NCI-H460 (cell line): ENCODE results near the gene CPE. TPM values are rescaled to one million over a fixed set of nuclear protein-coding genes. Genes with fewer than 3 reads are reported as not detected.
A peak's percentile ranks its signal among the peaks of the same experiment; 100 is the strongest.

Source experiments
- DNase-seq: peaks from one replicate; pipeline ENCODE4 v3.0.0-alpha.2; 2016; ENCODE audit warnings: low read depth; ENCODE audit errors: extremely low read depth
- total RNA-seq: library from RNA; depleted of rRNA; stranded (reverse); fragments of >200 nt; shearing (Covaris generic); gene quantifications from 2 replicates; pipeline ENCODE4 v1.2.3, GENCODE V29; 2014

CPE gene
- total RNA-seq, 1 experiment from 2014 or later, result 1.1 TPM

GRCh38 chr4:165505958-165506837, 127.4 kb downstream of the CPE start:
- no peak for DNase-seq

DNA sequence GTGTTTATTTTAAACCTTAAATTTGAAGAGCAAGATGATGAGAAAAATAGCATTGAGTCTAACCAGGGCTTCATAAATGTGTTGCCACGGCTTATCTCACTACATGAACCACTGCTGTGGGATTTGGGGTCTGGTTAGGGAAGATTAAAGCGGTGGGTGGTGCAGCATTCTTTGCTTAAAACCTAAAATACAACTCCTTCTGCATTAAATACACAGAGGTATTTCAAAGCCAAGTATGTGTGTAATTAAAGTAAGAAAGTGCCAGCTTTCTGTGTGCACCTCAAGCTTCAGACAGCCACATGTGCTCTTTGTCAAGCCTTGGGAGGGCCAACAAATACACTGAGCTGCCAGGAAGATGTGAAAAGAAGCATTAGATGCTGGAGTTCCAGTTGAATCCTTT, 128.0 kb downstream of the CPE start:
- DNase-seq, result no peak

DNA sequence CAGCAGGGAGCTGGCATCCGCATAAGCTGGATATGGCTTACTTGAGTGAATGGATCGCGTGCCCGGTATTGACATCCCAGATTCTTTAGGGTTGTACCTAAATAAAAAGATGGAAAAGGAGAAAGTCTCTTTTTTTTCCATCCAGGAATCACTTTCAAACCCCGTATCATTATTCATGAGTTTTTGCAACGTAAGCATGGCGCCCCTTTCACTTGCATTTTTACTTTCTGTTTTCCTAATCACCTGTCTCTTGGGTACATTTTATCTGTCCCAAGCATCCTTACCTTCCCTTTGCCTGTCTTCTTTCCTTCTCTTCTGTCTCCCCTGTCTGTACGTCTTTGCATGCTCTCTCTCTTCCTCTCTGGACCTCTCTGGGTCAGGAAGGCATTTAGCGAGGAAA, 128.6 kb downstream of the CPE start:
- no peak for DNase-seq

DNA sequence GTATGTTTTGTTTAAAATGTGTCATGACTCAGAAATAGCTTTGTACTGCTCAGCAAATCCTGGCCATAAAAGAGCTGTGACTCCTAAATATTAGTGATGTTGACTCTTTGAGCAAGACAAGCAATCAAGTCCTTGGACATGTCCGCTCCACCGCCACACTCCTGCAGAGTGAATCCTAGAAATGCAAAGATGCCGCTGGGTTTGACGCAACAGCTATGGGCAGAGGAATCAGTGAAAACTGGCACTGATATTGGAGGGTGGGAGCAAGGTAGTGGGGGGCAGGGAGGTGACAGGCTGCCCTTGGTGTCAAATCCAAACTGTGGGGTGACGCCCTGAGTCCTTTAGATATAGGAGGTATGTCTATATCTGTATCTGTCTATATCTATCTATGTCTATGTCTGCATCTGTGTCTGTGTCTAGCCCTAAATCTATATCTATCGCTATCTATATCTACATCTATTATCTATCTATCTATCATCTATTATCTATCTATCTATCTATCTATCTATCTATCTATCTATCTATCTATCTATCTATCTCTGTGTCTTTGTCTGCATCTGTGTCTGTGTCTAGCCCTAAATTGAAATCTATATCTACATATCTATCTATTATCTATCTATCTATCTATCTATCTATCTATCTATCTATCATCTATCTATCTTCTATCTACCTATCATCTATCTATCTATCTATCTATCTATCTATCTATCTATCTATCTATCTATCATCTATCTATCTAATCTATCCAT, 129.7 kb downstream of the CPE start:
- no peak for DNase-seq

DNA sequence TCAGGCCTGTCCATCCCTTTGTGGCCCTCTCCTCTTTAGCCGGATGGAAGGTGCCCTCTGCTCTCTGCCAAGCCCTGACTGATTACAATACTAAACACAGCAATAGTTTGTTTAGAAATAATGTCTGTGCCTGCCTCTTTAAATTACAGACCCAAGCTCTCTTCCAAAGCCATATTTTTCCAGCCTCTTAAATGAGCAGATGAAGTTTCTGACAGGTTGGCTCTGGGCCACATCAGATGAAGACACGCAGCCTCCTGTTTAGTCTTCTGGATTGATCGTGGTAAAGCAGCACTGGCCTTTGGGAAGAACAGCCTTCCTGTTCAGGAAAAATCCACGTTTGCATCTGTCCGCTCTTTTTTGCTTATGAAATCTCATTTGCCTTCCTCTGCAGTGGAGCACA, 133.6 kb downstream of the CPE start:
- no peak for DNase-seq

DNA sequence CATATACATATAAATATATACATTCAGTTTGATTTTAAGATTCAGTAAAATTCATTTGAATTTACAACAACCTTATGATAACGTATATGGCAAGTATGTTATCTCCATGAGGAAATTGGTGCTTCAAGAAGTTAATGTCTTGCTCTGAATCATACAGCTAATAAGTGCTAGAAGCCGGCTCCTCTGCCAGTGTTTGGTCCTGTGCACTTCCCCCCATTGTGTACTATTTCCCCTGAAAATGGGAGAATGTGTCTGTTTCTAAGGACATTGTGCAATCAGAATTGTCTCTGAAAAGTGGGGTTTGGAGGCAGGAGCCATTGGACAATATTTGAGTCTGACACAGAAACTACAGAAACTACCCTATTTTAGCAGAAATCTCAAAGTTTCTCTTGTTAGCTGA, 135.9 kb downstream of the CPE start:
- DNase-seq, result no peak

DNA sequence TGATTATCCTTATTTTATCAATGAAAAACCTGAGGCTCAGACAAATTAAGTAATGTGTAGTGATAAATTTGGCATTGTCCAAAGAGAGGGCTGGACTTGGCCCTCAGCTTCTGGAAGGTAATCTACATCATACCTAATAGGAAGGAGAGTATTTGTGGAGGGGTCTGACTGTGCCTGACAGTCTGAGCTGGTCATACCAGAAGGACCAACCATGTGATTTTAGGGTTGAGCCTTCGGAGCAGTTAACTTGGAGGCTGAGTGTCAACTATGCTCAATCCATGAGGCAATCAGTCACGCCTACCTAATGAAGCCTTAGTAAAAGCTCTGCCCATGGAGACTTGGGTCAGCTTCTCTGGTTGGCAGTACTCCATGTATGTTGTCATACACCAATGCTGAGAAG, 136.4 kb downstream of the CPE start:
- no peak for DNase-seq

DNA sequence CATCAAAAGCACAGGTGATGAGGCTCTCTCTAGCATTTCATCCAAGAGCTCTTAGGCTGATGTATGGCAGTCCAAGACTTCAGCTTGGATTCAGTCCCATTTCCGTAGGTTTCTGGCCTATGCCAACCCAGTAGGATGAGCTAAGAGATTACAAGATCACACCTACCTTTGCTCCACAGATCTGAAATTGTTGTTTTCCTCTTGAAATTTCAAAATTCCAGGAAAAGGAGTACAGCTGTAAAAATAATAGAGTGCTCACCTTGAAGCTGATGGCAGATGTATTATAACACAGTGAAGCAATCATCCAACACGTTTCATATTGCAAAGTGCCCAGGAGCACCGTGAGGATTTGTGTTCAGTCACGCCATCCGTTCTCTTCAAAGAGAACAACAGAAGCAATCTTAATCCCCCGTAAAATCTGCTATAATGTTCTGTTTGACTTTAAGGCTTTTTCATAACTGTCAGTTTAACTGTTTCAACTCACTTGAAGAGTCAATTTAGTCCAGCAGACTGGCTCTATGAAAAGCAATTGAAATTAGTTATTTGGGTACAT, 137.5 kb downstream of the CPE start:
- no peak for DNase-seq

DNA sequence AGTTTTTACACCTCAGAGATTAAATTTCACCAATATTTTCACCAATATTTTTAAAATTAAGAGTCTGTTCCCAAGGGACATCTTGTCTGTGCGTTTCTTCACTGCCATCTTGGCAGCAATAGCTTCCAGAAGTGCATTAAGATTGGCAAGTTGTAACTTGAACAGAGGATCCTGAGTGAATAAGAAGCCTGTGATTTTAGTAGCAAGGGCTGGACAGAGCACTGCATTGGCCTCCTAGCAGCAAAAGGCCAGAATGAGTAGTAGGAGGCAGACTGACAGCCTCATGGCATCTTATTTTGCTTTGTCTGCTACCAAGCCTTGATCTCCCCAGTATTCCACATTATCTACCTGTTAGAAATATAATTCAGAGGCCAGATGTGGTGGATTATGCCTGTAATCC, 138.4 kb downstream of the CPE start:
- no peak for DNase-seq

GRCh38 chr4:165518024-165518616, 139.3 kb downstream of the CPE start:
- DNase-seq, result no peak

DNA sequence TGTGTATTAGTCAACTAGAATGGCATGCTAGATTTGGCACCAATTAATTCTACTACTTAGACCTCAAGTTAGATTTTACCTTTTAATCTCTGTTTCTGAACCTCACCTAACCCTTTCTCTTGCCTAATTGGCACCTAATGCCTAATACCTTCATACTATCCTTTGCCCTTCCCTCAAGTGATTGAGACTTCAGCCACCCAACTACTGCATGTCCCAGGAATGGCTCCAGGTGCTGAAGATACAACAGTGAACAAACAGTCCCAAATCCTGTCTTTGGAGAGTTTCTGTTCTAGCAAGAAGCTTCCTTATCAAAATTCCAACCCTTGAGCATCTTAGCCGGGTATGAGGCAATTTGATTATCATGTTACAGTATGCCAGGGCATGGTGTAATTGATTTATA, 139.9 kb downstream of the CPE start:
- no peak for DNase-seq

DNA sequence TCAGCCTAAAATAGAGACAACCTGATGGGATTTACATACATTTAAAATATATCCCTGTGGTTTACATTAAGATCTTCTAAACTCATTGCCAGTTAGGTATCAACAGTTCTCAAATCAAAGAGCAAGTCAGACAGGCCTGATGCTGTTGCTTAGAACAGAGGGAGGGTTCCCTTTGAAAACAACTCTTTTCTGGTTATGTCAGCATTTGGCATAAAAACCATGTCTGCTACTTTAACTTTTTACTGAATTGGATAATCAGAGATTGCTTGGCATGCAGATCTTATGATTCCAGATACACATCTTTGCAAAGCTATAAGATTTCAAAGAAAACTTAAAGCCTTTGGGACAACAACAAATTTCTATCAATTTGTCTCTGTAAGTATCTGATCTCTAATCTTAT, 140.8 kb downstream of the CPE start:
- no peak for DNase-seq

- DNase-seq, result no peak
These were observed 141.3 kb downstream of the CPE start for GRCh38 chr4:165520086-165520485.

GRCh38 chr4:165522050-165522449, 143.2 kb downstream of the CPE start:
- DNase-seq, result no peak

GRCh38 chr4:165524532-165525190, 145.9 kb downstream of the CPE start:
- no peak for DNase-seq

- no peak for DNase-seq
These were observed 154.2 kb downstream of the CPE start for GRCh38 chr4:165532976-165533375.

- peak; percentile 30 for DNase-seq
These were observed 158.3 kb downstream of the CPE start for GRCh38 chr4:165537028-165537648.

DNA sequence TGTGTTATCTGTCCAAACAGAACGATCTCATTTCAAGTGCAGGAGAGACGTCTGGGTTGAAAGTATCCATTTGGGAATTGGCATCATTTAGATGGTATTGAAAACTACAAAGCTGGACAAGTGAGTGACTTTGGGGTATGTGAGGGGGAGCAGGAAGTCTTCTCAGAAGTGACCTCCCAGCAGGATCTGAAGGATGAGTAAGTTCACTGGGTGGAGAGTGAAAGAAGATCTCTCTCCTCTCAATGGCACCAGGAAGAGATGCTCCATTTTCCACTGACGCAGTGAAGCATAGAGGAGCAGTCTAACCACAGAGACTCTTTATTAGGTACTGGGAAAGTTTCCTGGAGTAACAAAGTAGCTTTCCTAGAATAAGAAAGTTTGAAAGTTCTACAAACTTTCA, 161.0 kb downstream of the CPE start:
- DNase-seq, result no peak

DNA sequence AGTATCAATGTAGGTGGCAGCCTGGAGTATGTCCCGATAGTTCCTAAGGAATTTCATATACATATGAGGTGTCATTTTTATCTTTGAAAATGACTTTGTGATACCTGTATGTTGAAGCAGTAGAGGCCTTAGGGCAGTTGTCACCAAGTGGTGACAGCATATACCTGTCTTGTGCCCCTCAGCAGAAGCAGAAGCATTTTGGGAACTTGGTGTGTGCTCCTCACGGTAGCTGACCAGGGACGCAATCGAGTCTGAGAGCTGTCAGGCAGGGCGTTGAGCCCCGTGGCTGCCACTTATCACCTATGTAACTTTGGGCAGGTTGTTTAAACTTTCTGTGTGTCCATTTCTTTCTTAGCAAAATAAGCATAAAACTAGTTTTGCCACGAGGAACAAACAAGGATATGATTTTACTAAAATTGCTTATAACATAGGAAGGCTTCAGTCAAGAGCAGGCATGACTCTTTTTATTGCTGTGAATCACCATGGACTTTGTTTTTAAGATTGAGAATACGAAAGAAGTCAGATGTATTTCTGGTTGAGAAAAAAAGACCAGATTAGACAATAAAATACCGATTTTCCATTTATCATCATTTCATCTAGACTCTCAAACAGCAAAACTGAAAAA, 161.5 kb downstream of the CPE start:
- DNase-seq, result no peak
